Pancreas (tissue), 10 donors: Measurements from ENCODE around the gene LILRB4. TPM values are rescaled to one million over a fixed set of nuclear protein-coding genes. Genes with fewer than 3 reads are reported as not detected.
"Not testable (repeated sequence)": the region's sequence is repeated elsewhere in the genome, so short reads cannot be mapped to it uniquely, and the experiment has no call there.

Source experiments
- ATAC-seq, 4 donors: fragments of 200-7000 bp; cut with Tn5 transposase; one replicate each; pipeline versions ENCODE4 v1.8.0 to v1.9.1; 2020; ENCODE audit warnings: mild to moderate bottlenecking in 4 of 4, moderate library complexity in 4 of 4
- DNase-seq, 6 donors: peaks; one replicate each; pipeline ENCODE4 v3.0.0-alpha.2; 2020
- FAIRE-seq: peaks from 2 replicates; lab custom pipeline; 2012; peaks lifted over from hg19 to GRCh38; lab: Jason Lieb, UNC
- H3K27ac ChIP-seq, 4 donors: fragments of 200-600 bp; sonication (generic); 1 replicate in 3 of 4; 2 replicates in 1 of 4; pipeline versions ENCODE4 v1.5.0 to v1.8.0; 2020
- H3K27me3 ChIP-seq, 4 donors: fragments of 200-600 bp; one replicate each; pipeline ENCODE4 v1.8.0; 2021
- H3K36me3 ChIP-seq, 3 donors: fragments of 200-600 bp; sonication (generic) in 1 of 3; one replicate each; pipeline versions ENCODE4 v1.5.0 to v1.8.0; 2020 to 2021
- H3K4me1 ChIP-seq, 3 donors: fragments of 200-600 bp; one replicate each; pipeline ENCODE4 v1.8.0; 2021
- H3K4me3 ChIP-seq, 4 donors: fragments of 200-600 bp; sonication (generic) in 2 of 4; one replicate each; pipeline versions ENCODE4 v1.5.0 to v1.8.0; 2020 to 2021
- H3K9me3 ChIP-seq, 4 donors: fragments of 200-600 bp; one replicate each; pipeline ENCODE4 v1.8.0; 2021
- CTCF ChIP-seq, 4 donors: fragments of 200-600 bp; sonication (generic) in 3 of 4; IDR thresholded peaks; one replicate each; pipeline versions ENCODE4 v1.5.0 to v1.8.0; 2021; ENCODE audit warnings: antibody characterized with exemption in 4 of 4
- WGBS, 2 donors: extraction: QIAGEN DNeasy Blood & Tissue Kit; methylation state at CpG; one replicate each; pipeline ENCODE4 v1.1.7; 2013; 5-methylcytosine and 5-hydroxymethylcytosine counted together
- intact Hi-C, 3 donors: fragments of 100-400 bp; cut with DNase I; formaldehyde crosslinking; loops; one replicate each; pipeline versions ENCODE4 v1.11.1 to v1.14.2; 2022
- polyA plus RNA-seq, 2 donors: library from polyadenylated mRNA; stranded (reverse); fragments of 200-250 nt; gene quantifications; one replicate each; pipeline ENCODE4 v1.2.3, GENCODE V29; 2013
- total RNA-seq, 6 donors: library from RNA; stranded (reverse); fragmentation: NEBNext Ultra II Directional in 4 of 6; extraction: Animal tissue kit (Norgen Biotek cat#: 25700) in 4 of 6; gene quantifications; one replicate each; pipeline versions ENCODE4 v1.2.1 to v1.2.4, GENCODE V29; 2021 to 2023
- donor health status: healthy with polysubstance abuse.
- donor health status: DM: no; HTN: no; CAD: no; lungs with moderate emphysema.
- donor health status: DM: no; HTN: no; CAD: no.
- donor health status: control.
- donor health status: control.
- donor health status: Bipolar disorder and iron deficiency.
- donor health status: DM: yes; HTN: yes; CAD: no.
- donor health status: DM: no; HTN: no; CAD: no.
- donor health status: DM: no; HTN: no; CAD: no.
- donor health status: DM: yes; HTN: yes; CAD: no.

The LILRB4 gene
- total and polyA plus RNA-seq, 8 donors: 0.28 to 11.1 (median 1.00) TPM

GRCh38 chr19:54622431-54622830 lies 40.4 kb upstream of the LILRB4 start:
- Histone ChIP-seq H3K36me3 (no peaks in the 10 kb centered on the region), H3K9me3 (no peaks in the 10 kb centered on the region), H3K27ac (no peak overlapping the region), H3K4me3 (no peak overlapping the region), H3K4me1 (no peaks in the 10 kb centered on the region), H3K27me3 (peaks cover 0 to 7% (median 0%) of the 10 kb centered on the region in 4 donors)
- no peak for ATAC-seq
- WGBS, 2 donors: 36 to 49% methylated on average over 4 of the region's 4 CpGs
- no peak for TF ChIP-seq CTCF (IDR thresholded peaks at IDR 0.05)
- no peak for FAIRE-seq
- intact Hi-C loops: no loop called here
- no peak for DNase-seq

- intact Hi-C loops, ATAC-seq: not testable (repeated sequence)
Measured at GRCh38 chr19:54624234-54624633, 38.6 kb upstream of the LILRB4 start.

DNA sequence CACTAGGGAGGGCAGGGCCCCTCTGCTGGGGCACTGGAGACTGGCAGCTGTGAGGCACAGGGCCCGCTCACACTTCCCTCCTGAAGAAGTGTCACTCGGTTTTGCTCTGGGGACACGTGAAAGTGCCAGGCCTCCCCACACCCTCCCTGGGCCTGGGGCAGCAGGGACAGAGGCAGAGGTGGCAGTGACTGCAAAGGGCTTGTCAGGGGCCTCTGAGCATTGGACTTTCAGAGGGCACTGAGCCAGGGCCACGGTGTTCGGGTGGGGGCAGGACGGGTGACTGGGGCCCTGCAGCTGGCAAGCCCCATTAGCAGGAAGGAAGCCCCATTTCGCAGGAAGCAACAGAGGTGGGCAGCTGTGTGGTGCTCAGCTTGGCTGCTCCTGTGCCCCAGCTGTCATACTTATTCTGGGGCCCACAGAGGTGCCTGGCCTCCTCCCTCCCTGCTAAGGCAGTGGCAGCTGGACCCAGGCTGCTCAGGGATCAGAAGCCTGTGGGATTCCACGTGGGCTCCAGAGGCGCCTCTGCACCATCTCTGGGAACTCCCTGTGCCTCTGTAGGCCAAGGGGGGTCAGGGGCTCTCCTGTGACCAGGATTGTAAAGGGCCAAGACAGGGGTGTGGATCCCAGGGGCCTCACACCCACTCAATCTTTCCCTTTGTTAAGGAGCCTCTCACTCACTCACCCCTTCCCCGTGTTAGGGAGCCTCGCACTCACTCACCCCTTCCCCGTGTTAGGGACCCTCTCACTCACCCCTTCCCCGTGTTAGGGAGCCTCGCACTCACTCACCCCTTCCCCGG lies 37.7 kb upstream of the LILRB4 start:
- not testable (repeated sequence) for DNase-seq, FAIRE-seq

More at GRCh38 chr19:54624234-54624633, 38.6 kb upstream of the LILRB4 start:
- H3K27ac ChIP-seq, DNase-seq, H3K4me1 ChIP-seq, H3K9me3 ChIP-seq, H3K36me3 ChIP-seq, H3K4me3 ChIP-seq, H3K27me3 ChIP-seq, FAIRE-seq: not testable (repeated sequence)
- 51 to 58% methylated on average over 8 to 10 of the region's 10 CpGs for WGBS, 2 donors

DNA sequence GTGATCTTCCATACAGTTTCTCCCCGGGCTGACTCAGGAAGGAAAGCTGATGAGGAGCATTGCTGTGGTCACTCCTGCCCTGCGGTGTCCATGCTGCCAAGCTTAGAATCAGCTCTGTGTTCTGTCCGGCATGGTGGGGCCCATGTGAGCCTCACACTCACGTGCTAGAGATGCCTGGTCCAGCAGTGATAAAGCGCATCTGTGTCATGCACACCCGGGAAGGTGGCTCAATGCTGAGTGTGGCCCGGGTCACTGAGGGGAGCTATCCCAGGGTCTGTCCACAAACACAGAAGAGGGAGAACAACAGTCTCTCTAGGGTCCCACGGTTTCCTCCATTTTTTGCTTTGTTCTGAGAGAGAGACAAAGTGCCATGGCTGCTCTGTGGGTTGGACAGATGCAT lies 36.0 kb upstream of the LILRB4 start:
- no peak overlapping the region for H3K27ac ChIP-seq
- intact Hi-C loops: no loop called here
- H3K27me3 ChIP-seq: no peaks in the 10 kb centered on the region
- no peaks in the 10 kb centered on the region for H3K36me3 ChIP-seq
- WGBS, 2 donors: 56 to 73% methylated on average over 8 of the region's 8 CpGs
- H3K9me3 ChIP-seq: no peaks in the 10 kb centered on the region
- FAIRE-seq (no peak), DNase-seq (no peak), ATAC-seq (no peak)
- H3K4me3 ChIP-seq: no peak overlapping the region
- H3K4me1 ChIP-seq: no peaks in the 10 kb centered on the region
- no peak for TF ChIP-seq CTCF (IDR thresholded peaks at IDR 0.05)

More for the DNA sequence above, 37.7 kb upstream of the LILRB4 start:
- ATAC-seq, H3K27me3 ChIP-seq, H3K4me3 ChIP-seq, H3K36me3 ChIP-seq, H3K27ac ChIP-seq, intact Hi-C loops, H3K4me1 ChIP-seq, H3K9me3 ChIP-seq: not testable (repeated sequence)
- WGBS, 2 donors: 47 to 55% methylated on average over 8 to 10 of the region's 15 CpGs

- H3K27me3 ChIP-seq, FAIRE-seq, H3K36me3 ChIP-seq, H3K9me3 ChIP-seq, DNase-seq, H3K27ac ChIP-seq, H3K4me1 ChIP-seq, ATAC-seq, H3K4me3 ChIP-seq, intact Hi-C loops: not testable (repeated sequence)
- WGBS, 2 donors: 18 to 22% methylated on average over 4 of the region's 4 CpGs
Measured at GRCh38 chr19:54627912-54628311, 34.9 kb upstream of the LILRB4 start.

DNA sequence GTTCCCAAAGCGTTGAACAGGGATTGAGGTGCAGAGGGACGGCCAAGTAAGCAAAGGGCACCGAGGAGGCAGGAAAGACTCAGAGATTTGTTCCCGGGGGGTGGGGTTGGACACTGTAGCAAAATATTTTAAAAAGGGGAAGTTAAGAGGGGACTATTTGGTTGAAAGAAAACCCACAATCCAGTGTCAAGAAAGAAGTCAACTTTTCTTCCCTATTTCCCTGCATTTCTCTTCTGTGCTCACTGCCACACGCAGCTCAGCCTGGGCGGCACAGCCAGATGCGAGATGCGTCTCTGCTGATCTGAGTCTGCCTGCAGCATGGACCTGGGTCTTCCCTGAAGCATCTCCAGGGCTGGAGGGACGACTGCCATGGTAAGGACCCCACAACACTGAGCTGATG lies 32.5 kb upstream of the LILRB4 start, which contains the start of gene LILRB1:
TSS of gene LILRB1 (plus strand) at position 223 of the 400 bp plus-strand sequence. CDS start 590 bp downstream, outside the sequence.
- H3K27me3 ChIP-seq, H3K27ac ChIP-seq, DNase-seq, H3K9me3 ChIP-seq, H3K36me3 ChIP-seq, H3K4me3 ChIP-seq, intact Hi-C loops, H3K4me1 ChIP-seq, FAIRE-seq: not testable (repeated sequence)
- peak in 2 of 4 donors; percentile 56 to 68 for ATAC-seq
- WGBS, 2 donors: 53 to 57% methylated on average over 9 of the region's 9 CpGs

DNA sequence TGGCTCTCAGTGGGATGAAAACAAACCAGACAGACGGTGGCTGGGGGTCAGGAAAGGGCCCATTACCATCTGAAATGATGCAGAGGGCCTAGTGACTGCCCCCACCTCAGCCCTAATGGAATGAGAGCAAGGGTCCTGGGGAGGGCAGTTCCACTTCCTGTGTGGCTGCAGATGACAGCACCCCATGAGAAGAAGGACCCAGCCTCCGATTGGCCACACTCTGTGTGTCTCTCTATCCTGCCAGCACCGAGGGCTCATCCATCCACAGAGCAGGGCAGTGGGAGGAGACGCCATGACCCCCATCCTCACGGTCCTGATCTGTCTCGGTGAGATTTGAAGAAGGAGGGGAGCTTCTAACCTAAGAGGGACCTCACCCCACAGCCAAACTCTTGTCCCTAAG lies 32.0 kb upstream of the LILRB4 start:
- DNase-seq (no peak), FAIRE-seq (no peak), ATAC-seq (peak in 1 of 4 donors; percentile 50)
- Histone ChIP-seq H3K4me3 (no peak overlapping the region), H3K4me1 (no peaks in the 10 kb centered on the region), H3K36me3 (no peaks in the 10 kb centered on the region), H3K27ac (no peak overlapping the region), H3K9me3 (no peaks in the 10 kb centered on the region), H3K27me3 (no peaks in the 10 kb centered on the region)
- WGBS, 2 donors: 25 to 32% methylated on average over 6 of the region's 6 CpGs
- TF ChIP-seq CTCF (IDR thresholded peaks at IDR 0.05): no peak
- intact Hi-C loops: no loop called here

GRCh38 chr19:54631489-54632337 lies 31.1 kb upstream of the LILRB4 start:
- FAIRE-seq, H3K36me3 ChIP-seq, H3K27me3 ChIP-seq, ATAC-seq, H3K9me3 ChIP-seq, H3K4me1 ChIP-seq, H3K4me3 ChIP-seq, DNase-seq, intact Hi-C loops, H3K27ac ChIP-seq: not testable (repeated sequence)
- 49 to 61% methylated on average over 23 of the region's 23 CpGs for WGBS, 2 donors

DNA sequence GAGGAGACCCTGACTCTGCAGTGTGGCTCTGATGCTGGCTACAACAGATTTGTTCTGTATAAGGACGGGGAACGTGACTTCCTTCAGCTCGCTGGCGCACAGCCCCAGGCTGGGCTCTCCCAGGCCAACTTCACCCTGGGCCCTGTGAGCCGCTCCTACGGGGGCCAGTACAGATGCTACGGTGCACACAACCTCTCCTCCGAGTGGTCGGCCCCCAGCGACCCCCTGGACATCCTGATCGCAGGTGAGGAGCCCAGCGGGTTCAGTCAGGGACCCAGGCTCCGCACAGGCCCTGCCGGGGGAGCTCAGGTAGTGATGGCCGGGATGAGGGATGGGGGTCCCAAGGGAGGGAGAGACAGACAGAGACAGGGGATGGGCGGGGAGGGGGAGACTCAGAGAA lies 30.3 kb upstream of the LILRB4 start:
- H3K9me3 ChIP-seq, ATAC-seq, DNase-seq, FAIRE-seq, H3K4me3 ChIP-seq, H3K4me1 ChIP-seq, H3K36me3 ChIP-seq, intact Hi-C loops, H3K27me3 ChIP-seq, H3K27ac ChIP-seq: not testable (repeated sequence)
- 57 to 63% methylated on average over 16 of the region's 16 CpGs for WGBS, 2 donors
